Neural cell (in vitro differentiated cells): Measurements from ENCODE around the gene LCAT.

Source experiments
- EP300 ChIP-seq: fragments of 450-650 bp; conservative IDR thresholded peaks from 2 replicates; pipeline ENCODE4 v1.6.1; 2014; ENCODE audit warnings: antibody characterized with exemption, mild to moderate bottlenecking, moderate library complexity; ENCODE audit not compliant: poor library complexity, severe bottlenecking
- EZH2 ChIP-seq: fragments of 200-600, 300-800 bp; shearing (Covaris generic), sonication (generic); IDR thresholded peaks from 2 replicates; pipeline ENCODE4 v1.6.1; 2014; ENCODE audit warnings: antibody characterized with exemption, low read length, borderline replicate concordance, mild to moderate bottlenecking; ENCODE audit not compliant: insufficient read depth, poor library complexity, severe bottlenecking
- MXI1 ChIP-seq: fragments of 450-650 bp; conservative IDR thresholded peaks from 2 replicates; pipeline ENCODE4 v1.6.1; 2014; ENCODE audit warnings: antibody characterized with exemption, mild to moderate bottlenecking; ENCODE audit not compliant: poor library complexity, severe bottlenecking
- POLR2AphosphoS5 ChIP-seq: IDR thresholded peaks from 2 replicates; pipeline ENCODE4 v1.6.1; 2012
- RAD21 ChIP-seq: fragments of 450-650 bp; conservative IDR thresholded peaks from 2 replicates; pipeline ENCODE4 v1.6.1; 2014; ENCODE audit warnings: antibody characterized with exemption, mild to moderate bottlenecking, moderate library complexity
- SMC3 ChIP-seq: fragments of 450-650 bp; conservative IDR thresholded peaks from 2 replicates; pipeline ENCODE4 v1.6.1; 2014; ENCODE audit warnings: antibody characterized with exemption, mild to moderate bottlenecking, moderate library complexity; ENCODE audit not compliant: poor library complexity
- TAF1 ChIP-seq: IDR thresholded peaks from 2 replicates; pipeline ENCODE4 v1.6.1; 2012; ENCODE audit warnings: low read depth
- TF ChIP-seq, protein P1 (sequence below): fragments of 450-650 bp; IDR thresholded peaks from 2 replicates; pipeline ENCODE4 v1.5.1; 2014; ENCODE audit warnings: antibody characterized with exemption, mild to moderate bottlenecking, moderate library complexity; ENCODE audit not compliant: poor library complexity, severe bottlenecking
- TF ChIP-seq, protein P2 (sequence below): IDR thresholded peaks from 2 replicates; pipeline ENCODE4 v1.6.1; 2012; ENCODE audit warnings: borderline replicate concordance

DNA sequence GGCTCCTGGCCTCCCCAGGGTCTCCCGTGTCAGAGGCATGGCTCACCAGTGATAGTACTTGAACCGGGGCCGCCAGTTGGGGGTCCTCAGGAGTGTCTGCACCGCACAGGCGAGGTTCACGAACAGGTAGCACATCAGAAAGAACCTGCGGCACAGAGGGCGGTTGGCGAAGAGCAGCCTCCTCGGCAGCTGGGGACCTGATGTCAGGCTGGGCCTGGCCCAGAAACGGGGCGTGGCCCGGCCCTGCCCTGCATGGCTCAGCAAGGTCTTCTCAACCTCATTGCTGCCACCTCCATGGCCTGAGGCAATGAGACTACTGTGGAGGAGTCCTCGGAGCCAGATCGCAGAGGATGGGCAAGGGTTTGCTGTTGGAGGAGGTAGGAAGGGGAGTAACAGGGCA lies 4.1 kb upstream of the LCAT start:
- no peak for TF ChIP-seq TAF1
- TF ChIP-seq, protein P1, sequence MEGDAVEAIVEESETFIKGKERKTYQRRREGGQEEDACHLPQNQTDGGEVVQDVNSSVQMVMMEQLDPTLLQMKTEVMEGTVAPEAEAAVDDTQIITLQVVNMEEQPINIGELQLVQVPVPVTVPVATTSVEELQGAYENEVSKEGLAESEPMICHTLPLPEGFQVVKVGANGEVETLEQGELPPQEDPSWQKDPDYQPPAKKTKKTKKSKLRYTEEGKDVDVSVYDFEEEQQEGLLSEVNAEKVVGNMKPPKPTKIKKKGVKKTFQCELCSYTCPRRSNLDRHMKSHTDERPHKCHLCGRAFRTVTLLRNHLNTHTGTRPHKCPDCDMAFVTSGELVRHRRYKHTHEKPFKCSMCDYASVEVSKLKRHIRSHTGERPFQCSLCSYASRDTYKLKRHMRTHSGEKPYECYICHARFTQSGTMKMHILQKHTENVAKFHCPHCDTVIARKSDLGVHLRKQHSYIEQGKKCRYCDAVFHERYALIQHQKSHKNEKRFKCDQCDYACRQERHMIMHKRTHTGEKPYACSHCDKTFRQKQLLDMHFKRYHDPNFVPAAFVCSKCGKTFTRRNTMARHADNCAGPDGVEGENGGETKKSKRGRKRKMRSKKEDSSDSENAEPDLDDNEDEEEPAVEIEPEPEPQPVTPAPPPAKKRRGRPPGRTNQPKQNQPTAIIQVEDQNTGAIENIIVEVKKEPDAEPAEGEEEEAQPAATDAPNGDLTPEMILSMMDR: no peak
- TF ChIP-seq, protein P2, sequence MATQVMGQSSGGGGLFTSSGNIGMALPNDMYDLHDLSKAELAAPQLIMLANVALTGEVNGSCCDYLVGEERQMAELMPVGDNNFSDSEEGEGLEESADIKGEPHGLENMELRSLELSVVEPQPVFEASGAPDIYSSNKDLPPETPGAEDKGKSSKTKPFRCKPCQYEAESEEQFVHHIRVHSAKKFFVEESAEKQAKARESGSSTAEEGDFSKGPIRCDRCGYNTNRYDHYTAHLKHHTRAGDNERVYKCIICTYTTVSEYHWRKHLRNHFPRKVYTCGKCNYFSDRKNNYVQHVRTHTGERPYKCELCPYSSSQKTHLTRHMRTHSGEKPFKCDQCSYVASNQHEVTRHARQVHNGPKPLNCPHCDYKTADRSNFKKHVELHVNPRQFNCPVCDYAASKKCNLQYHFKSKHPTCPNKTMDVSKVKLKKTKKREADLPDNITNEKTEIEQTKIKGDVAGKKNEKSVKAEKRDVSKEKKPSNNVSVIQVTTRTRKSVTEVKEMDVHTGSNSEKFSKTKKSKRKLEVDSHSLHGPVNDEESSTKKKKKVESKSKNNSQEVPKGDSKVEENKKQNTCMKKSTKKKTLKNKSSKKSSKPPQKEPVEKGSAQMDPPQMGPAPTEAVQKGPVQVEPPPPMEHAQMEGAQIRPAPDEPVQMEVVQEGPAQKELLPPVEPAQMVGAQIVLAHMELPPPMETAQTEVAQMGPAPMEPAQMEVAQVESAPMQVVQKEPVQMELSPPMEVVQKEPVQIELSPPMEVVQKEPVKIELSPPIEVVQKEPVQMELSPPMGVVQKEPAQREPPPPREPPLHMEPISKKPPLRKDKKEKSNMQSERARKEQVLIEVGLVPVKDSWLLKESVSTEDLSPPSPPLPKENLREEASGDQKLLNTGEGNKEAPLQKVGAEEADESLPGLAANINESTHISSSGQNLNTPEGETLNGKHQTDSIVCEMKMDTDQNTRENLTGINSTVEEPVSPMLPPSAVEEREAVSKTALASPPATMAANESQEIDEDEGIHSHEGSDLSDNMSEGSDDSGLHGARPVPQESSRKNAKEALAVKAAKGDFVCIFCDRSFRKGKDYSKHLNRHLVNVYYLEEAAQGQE: no peak
- no peak for TF ChIP-seq EZH2
- TF ChIP-seq POLR2AphosphoS5: no peak
- TF ChIP-seq SMC3: no peak
- no peak for TF ChIP-seq EP300
- no peak for TF ChIP-seq MXI1
- no peak for TF ChIP-seq RAD21
